OCI-LY3 (cell line): ENCODE data around the gene ST6GAL1.

ENCODE experiments used
- H2AFZ ChIP-seq: fragments of 200-600, 300-600 bp; shearing (Covaris generic); 2 replicates; pipeline ENCODE4 v1.6.0; 2014; ENCODE audit warnings: antibody characterized with exemption, low read depth, low read length
- H3K27ac ChIP-seq: fragments of 200-600, 300-600 bp; sonication (generic); 2 replicates; pipeline ENCODE4 v1.5.1; 2014; ENCODE audit warnings: mild to moderate bottlenecking, low read length, moderate library complexity, mixed read lengths
- H3K27me3 ChIP-seq: fragments of 200-600, 300-600 bp; sonication (generic); 2 replicates; pipeline ENCODE4 v1.6.1; 2014; ENCODE audit warnings: low read depth, low read length, mixed read lengths
- H3K36me3 ChIP-seq: fragments of 200-600, 300-600 bp; sonication (generic); replicated peaks from 2 replicates; pipeline ENCODE3; 2014; ENCODE audit warnings: low read depth, low read length, mixed read lengths
- H3K4me1 ChIP-seq: fragments of 300-600, 200-600 bp; sonication (generic); 2 replicates; pipeline ENCODE4 v1.6.1; 2014; ENCODE audit warnings: low read length, mixed read lengths
- H3K4me2 ChIP-seq: fragments of 200-600, 300-600 bp; sonication (generic); 2 replicates; pipeline ENCODE4 v1.6.1; 2014; ENCODE audit warnings: low read length, mixed read lengths
- H3K4me3 ChIP-seq: fragments of 300-600, 200-600 bp; sonication (generic); 2 replicates; pipeline ENCODE4 v1.5.1; 2014; ENCODE audit warnings: antibody characterized with exemption, mild to moderate bottlenecking, low read length, moderate library complexity
- H3K79me2 ChIP-seq: fragments of 300-600, 200-600 bp; shearing (Covaris generic); 2 replicates; pipeline ENCODE4 v1.6.1; 2014; ENCODE audit warnings: mild to moderate bottlenecking, low read length, mixed read lengths
- H3K9ac ChIP-seq: fragments of 300-600, 200-600 bp; shearing (Covaris generic); 2 replicates; pipeline ENCODE4 v1.6.0; 2014; ENCODE audit warnings: mild to moderate bottlenecking, low read length, moderate library complexity
- H3K9me3 ChIP-seq: fragments of 200-600, 300-600 bp; shearing (Covaris generic); 2 replicates; pipeline ENCODE4 v1.6.1; 2014; ENCODE audit warnings: low read length, mixed read lengths; ENCODE audit not compliant: insufficient read depth
- H4K20me1 ChIP-seq: fragments of 200-600, 300-600 bp; sonication (generic); 2 replicates; pipeline ENCODE4 v1.6.1; 2016; ENCODE audit warnings: low read length, mixed read lengths; ENCODE audit not compliant: insufficient read depth
- CTCF ChIP-seq: fragments of 200-600, 300-600 bp; sonication (generic); IDR thresholded peaks from 2 replicates; pipeline ENCODE4 v1.5.1; 2014; ENCODE audit warnings: antibody characterized with exemption, low read length, low read depth
- EZH2phosphoT487 ChIP-seq: fragments of 200-600 bp; shearing (Covaris generic); IDR thresholded peaks from 2 replicates; pipeline ENCODE4 v1.6.1; 2018; ENCODE audit warnings: antibody characterized with exemption, mixed run types, low read depth

Gene ST6GAL1

GRCh38 chr3:186925826-186926225 lies 4.5 kb upstream of the ST6GAL1 start:
- Histone ChIP-seq H3K4me1 (peaks cover 4% of the 10 kb centered on the region; the same call in 1 of the 2 replicates), H3K27me3 (no peaks in the 10 kb centered on the region), H3K79me2 (peaks cover 5% of the 10 kb centered on the region), H3K36me3 (no peaks in the 10 kb centered on the region), H3K4me3 (no peak overlapping the region), H4K20me1 (no peaks in the 10 kb centered on the region), H3K9ac (no peak overlapping the region), H3K9me3 (no peaks in the 10 kb centered on the region), H2AFZ (no peak overlapping the region), H3K4me2 (no peak overlapping the region), H3K27ac (no peak overlapping the region)
- no peak for TF ChIP-seq EZH2phosphoT487
- no peak for TF ChIP-seq CTCF

GRCh38 chr3:186929186-186929585 lies 1.1 kb upstream of the ST6GAL1 start:
- Histone ChIP-seq H2AFZ (no peak overlapping the region), H3K4me3 (no peak overlapping the region), H3K9ac (no peak overlapping the region), H3K27me3 (no peaks in the 10 kb centered on the region), H4K20me1 (peaks cover 30% of the 10 kb centered on the region), H3K27ac (no peak overlapping the region), H3K36me3 (peaks cover 25% of the 10 kb centered on the region), H3K79me2 (peaks cover 39% of the 10 kb centered on the region), H3K4me1 (peaks cover 12% of the 10 kb centered on the region), H3K4me2 (no peak overlapping the region), H3K9me3 (no peaks in the 10 kb centered on the region)
- no peak for TF ChIP-seq CTCF
- TF ChIP-seq EZH2phosphoT487: no peak

- Histone ChIP-seq H3K9ac (peak overlapping the region; percentile 94), H4K20me1 (peaks cover 33% of the 10 kb centered on the region), H3K4me3 (peak overlapping the region; percentile 100), H3K4me2 (peak overlapping the region; percentile 94), H3K27ac (peak overlapping the region; percentile 58), H3K27me3 (no peaks in the 10 kb centered on the region), H3K4me1 (peaks cover 12% of the 10 kb centered on the region), H3K36me3 (peaks cover 27% of the 10 kb centered on the region), H3K9me3 (no peaks in the 10 kb centered on the region), H3K79me2 (peaks cover 43% of the 10 kb centered on the region), H2AFZ (peak overlapping the region; percentile 80)
- TF ChIP-seq EZH2phosphoT487 (no peak), CTCF (no peak)
These were observed 641 bp upstream of the ST6GAL1 start for GRCh38 chr3:186929685-186930084.

- Histone ChIP-seq H4K20me1 (peaks cover 43% of the 10 kb centered on the region), H3K4me3 (peak overlapping the region; percentile 100), H3K79me2 (peaks cover 55% of the 10 kb centered on the region), H3K27ac (peak overlapping the region; percentile 58), H3K4me2 (peak overlapping the region; percentile 94), H3K36me3 (peaks cover 31% of the 10 kb centered on the region), H3K9ac (peak overlapping the region; percentile 94), H3K4me1 (peaks cover 12% of the 10 kb centered on the region), H3K9me3 (no peaks in the 10 kb centered on the region), H3K27me3 (no peaks in the 10 kb centered on the region), H2AFZ (0 out of 2 replicates have a peak overlapping the region, but pooled peaks have one; percentile 80)
- TF ChIP-seq EZH2phosphoT487 (no peak), CTCF (peak; percentile 43)
These were observed 560 bp downstream of the ST6GAL1 start for GRCh38 chr3:186930641-186931531.
